GF-D8 (cell line): ENCODE data around the gene C3orf85.
"Not testable (repeated sequence)": the region's sequence is repeated elsewhere in the genome, so short reads cannot be mapped to it uniquely, and the experiment has no call there.

Experiments used
- DNase-seq: peaks from one replicate; lab custom pipeline; 2025; lab: John Stamatoyannopoulos, UW

C3orf85 gene, protein sequence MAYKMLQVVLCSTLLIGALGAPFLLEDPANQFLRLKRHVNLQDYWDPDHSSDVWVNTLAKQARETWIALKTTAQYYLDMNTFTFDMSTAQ

DNA sequence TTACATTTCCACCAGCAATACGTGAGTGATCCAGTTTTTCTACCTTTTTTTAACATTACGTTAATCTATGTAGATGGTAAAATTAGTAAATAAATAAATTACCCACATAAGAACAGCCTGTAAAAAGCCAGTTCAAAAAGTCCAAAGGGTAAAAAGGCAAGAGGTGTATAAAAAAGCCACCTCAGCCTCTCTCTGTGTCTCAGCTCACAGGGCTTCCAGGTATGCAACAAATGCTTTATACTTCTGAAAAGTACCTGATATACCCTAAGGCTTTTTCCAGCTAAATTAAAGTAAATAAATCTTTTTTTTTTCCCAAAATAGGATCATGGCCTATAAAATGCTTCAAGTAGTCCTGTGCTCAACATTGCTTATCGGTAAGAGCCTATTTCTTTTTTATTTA, at the start of gene C3orf85:
TSS of gene C3orf85 (plus strand) at position 197 of the 400 bp plus-strand sequence. CDS start at position 326, 129 bp downstream.
- DNase-seq: no peak

DNA sequence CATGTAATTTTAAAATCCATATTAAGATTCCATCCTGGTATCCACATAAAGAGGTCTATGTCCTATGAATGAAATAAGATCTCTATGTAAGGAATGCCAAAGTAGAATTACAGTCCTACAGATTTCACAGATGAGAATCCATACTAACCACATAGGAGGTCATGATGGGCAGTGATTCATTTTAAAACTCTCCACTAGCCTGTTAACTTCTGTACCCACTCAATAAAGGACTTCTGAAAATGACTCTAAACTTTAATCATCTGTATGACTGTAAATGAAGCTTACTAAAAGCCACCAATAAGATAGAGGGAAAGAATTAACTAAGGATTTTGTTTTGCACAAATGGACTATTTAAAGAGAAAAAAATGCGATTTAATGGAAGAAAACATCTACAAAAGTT, 47.3 kb upstream of the C3orf85 start:
- no peak for DNase-seq

DNA sequence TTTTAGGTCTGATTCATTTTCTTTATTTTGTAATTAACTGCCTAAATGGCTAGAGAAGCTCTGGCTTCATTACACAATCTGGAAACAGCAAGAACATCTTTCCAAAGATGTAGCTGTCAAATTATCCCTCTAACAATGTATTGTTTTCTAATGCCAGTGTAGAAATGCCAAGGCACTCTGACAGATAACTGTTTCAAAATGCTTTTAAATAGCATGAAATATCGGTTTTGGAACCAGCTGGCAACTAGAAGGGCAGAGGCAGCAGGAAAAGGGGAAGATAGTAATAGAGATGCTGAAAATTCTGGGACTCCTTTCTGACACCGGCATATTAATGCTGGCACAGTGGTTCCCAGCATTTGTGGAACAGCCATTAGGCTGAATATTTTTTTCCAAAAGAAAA, 44.7 kb upstream of the C3orf85 start:
- DNase-seq: no peak

DNA sequence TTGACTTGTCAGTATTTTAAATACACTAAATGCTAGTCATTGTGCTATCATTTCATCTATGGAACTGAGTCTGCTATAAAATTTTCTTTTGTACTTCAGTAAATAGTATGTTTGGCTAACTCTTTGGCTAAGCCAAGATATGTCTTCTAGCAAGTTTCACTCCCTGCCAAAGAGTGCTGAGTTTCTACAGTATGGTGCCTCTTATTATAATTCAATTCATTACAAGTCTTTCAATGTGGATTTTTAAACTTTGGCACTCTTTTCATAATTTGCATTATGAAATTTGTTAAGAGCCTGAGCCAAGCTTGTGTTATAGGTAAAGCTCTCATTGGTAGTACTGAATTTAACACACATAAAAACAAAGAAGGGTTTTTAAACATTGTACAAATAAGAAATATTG, 43.0 kb upstream of the C3orf85 start:
- no peak for DNase-seq

DNA sequence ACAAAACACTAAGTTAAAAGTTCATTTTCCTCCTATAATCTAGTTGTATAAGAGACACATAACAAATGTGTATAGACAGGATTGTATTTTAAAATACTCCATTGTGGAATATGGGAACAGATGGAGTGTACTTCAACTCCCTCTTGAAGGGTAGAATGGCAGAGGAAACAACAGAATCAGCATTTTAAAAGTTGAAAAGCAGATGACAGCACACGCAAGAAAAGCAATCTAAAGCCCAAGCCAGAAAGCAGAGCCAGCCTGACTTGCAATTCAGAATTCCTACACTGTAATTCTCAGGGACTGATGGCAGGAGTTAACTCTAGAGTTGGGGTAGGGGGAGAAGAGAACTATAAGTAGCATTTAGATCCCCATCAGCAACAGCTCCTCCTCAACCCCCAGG, 41.4 kb upstream of the C3orf85 start:
- no peak for DNase-seq

DNA sequence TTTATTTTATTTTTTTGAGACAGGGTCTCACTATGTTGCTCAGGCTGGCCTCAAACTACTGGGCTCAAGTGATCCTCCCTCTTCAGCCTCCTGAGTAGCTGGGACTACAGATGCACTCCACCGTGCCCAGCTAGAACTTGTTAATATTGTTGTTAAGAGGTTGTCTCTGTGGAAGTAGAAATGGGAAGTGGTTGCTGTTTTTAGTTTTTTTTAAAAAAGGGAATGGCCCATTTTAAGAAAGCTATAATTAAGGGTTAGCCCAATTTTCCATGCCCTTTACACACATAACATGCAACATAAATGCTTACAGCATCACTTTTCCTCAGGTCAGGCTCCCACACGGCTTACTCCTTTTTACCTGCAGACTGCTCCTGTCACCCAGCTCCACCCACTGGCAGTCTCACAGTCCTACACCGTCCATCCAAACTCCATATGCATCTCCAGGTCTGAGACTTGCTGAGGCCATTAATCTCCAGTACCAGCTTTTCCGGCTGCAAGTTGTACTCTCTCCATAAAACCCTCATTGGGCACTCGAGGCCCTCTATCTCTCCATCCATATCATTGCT, 38.4 kb upstream of the C3orf85 start:
- DNase-seq: no peak

DNA sequence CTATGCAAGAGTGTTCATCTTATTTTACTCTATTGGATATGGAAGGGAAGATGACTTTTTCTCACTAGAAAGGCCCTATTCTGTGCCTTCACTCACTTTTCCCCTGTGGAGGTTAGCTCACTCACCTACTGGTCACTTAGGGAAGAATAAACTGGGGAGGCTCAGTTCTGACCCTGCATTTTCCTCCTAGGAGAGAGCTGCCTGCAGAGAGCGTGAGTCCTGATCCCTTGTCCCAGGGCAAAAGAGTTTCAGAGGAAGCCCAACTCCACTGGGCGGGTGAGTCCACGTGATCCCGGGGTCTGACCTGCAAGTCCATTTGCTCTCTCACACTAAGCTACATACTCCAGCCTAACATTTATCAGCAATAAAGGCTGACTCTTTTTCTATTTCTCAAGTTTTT, 26.9 kb upstream of the C3orf85 start:
- DNase-seq: no peak

DNA sequence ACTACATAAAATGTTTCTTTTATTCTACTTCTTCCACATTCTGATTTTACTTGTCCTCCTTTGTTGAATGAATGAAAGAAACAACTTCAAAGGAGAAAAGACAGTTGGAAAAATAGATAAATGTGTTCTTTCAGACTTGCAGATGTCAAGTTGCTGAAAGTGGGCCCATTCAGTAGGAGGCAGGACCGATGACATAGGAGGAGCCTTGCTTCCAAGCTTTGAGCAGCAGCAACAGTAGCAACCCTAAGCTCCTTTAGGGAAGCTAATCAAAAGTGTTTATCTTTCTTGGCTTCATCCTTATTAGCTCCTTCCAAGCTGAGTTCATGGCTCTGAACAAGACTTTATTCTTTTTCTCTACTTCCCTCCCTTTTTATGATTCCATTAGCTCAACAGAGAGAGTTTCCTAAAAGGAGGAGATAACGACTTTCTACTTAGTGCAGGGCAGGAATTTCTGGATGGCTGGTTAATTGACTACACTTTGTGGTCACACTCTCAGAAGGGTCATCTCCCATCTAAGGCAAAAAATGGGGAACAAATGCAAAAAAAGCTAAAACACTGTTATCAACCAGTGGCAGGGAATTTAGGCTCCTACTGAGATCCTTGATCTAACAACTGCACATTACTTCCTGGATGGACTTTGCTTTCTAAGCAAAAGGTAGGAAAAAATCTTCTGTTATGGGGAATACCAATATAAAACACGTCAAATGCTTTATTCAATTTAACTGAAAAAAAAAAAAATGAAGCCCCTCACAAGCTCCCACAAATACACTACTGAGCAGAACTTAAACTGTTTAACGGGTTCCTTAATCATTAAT, 23.4 kb upstream of the C3orf85 start:
- DNase-seq: no peak

DNA sequence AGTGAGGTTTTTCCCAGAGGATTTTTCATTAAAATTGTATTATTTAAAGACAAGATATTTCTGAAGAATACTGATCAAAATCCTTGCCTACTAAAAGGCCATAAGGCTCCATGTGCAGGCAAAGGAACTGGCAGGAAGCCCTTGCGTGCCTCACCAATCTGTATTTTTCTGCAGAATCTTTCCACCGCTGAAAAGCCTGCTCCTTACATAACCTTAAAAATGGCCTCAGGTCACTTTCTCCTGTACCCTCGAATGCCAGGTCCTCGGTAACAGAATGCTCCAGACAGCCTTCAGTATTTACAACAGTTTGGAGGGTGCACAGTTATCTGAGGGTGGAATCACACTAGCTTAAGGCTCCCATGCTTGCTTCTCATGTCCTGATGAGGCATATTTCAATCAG, 21.8 kb upstream of the C3orf85 start:
- DNase-seq: no peak

DNA sequence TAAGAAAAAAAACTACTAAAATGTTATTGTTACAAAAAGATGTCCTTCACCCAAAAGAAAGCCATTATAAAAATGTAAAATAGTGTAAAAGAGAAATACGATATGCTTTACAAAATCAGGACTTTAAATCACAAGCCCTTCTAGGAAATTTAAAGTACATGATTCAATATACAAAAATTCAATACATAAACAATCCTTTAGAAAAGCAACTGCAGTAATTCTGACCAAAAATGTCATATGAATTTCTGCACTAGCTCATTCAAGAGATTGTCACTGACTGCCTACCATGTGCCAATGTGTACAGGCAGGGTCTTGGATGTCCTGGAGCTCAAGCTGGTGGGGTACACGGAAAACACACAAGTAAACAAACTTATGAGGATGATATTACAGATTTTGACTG, 21.1 kb upstream of the C3orf85 start:
- no peak for DNase-seq

DNA sequence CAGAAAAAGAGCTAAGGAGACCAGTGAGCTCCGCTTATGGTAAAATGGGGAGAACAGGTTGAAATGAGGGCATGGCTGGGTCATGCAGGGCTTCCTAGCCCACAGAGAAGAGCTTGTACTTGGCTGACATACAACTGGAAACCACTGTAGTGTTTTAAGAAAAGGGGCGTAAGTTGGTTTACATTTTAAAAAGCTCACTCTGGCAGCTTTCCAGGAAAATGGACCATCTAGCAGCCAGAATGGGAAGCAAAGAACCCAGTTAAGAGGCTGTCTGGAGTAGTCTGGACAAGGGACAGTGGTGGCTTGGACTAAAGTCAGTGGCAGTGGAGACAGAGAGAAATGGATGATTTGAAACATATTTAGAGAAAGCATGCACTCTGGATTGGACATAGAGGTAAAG, 20.5 kb upstream of the C3orf85 start:
- no peak for DNase-seq

DNA sequence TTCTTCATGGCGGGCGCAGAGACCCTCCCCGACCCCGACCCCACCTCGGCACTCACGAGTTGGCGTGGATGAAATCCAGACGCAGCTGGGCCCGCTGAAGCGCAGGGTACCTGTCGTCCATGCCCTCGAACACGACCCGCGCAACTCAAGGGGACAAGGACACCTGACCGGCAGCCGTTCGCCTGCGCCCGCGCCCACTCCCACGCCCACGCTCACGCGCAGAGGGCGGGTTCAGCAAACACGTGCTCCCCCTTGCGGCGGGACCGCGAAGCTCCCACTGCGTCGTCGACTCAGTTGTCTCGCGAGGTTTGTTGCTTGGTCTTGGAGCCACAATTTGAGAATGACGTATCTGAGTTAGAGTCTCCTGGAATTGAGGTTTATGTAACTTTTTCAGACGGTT, 18.6 kb upstream of the C3orf85 start, which contains the start of gene MORC1:
TSS of gene MORC1 (minus strand) at position 196 of the 400 bp plus-strand sequence. CDS start at position 121, 75 bp downstream.
- no peak for DNase-seq

DNA sequence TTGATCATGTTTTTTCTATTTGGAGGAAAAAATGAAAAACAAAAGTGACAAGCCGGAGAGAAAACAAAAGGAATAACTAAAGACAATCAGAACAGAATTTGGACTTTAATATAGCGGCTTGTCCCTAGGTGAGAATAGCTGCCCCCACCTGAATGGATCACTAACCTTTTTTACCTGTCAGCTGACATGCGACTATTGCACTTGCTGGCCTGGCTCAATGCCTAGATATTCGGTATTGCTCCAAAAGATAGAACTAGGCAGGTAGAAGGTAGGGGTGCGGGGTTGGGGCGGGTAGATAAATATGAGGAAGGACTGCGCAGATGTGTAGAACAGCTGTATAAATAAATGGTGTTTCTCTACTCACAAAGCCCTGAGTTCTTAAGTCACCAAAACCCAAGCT, 17.9 kb upstream of the C3orf85 start:
- DNase-seq: no peak

DNA sequence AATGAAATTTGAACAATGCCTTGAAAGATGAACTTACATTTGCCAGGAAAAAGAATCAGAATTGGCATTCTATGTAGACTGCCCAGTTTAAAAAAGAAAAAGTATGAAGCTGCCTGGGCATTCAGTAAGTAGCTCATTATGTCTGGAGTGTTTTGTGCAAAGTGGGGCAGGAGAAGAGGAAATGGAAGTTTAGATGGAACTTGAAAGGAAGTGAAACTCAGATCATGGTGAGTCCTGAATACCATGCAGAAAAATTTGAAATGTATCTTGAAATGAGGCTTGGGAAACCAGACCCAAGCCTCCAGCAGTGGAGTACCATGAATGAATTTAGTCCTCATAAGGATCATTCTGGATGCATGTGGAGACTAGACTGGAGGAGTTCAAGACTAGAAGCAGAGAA, 13.8 kb upstream of the C3orf85 start:
- DNase-seq: no peak

DNA sequence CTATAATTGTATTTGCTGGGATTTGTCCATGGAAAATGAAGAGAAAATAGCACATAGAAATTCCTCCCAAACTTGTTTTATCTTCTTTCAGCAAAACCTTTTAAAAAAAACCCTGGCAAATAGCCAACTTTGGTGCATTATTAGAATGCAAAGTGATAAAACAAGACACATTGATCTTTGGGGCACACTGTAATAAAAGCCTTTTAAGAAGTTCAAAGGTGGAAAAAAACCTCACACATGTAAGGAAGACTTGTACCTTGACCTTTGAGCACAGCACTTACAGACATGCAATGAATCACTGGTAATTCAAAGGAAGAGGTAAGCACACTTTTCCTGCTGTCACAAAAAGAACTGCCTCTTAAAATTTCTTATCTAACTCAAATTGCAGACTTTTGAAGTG, 10.6 kb upstream of the C3orf85 start:
- DNase-seq: no peak

DNA sequence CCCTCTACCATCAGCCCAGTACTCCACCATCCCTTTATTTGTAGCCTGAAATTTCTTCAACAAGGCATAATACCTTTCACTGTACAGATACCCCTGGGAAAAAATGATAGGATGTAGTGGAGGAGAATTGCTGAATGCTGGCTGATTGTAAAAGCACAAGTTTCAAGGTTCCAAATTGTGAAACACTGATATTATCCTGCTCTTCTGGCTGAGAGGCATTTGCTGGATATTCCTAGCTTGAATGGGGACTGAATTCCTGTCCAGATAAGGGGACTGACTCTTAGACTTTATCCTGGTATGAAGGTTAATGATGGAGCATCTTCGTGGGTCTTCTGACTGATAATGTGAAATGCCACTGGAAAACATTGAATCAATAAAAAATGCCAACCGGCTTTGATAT, 9.0 kb upstream of the C3orf85 start:
- DNase-seq: no peak

DNA sequence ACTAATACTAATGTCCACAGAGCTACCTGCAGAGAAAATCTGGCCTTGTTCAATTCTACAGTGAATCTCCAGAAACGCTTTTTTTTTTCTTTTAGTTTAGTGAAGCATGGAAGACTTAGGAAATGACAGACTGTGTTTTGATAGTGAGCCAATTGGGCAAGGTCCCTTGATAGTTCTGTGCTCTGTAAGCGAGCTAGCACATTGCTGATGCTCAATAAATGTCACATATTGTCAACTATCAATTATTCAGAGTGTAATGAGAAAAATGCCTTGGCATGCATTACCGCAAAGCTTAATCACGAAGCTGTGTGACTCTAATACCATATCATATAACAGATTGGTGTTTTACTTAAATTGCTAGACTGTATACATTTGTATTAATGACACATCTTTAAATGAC, 5.2 kb upstream of the C3orf85 start:
- DNase-seq: no peak

DNA sequence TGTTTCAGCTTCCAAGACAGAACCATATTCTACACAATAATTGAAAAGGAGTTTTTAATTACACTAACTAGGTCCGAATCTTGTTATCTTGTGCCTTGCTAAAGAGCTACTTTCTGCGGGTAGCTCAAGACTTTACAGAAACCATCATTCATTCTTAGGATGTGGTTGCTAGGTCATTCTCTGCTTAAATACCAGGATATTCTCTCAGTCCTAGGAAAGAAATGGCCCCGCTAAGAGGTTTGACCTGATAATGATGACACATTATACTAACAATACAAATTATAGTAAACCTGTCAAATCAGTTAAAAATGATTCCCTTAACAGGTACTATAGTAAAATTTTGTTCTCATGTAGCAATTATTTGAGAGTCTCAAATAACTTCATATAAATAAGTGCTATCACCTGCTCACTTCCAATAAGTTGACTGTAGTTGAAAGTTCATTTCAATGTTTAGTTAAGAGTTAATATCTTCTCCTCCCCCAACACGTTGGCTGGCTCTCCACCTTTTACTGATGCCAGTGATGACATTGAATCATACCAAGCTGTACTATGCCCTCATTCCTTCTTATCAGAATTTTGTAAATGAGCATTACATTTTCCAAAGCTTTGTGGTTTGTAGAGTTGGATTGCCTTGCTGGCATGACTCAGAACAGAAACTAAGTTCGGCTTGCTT, 3.6 kb upstream of the C3orf85 start:
- no peak for DNase-seq

DNA sequence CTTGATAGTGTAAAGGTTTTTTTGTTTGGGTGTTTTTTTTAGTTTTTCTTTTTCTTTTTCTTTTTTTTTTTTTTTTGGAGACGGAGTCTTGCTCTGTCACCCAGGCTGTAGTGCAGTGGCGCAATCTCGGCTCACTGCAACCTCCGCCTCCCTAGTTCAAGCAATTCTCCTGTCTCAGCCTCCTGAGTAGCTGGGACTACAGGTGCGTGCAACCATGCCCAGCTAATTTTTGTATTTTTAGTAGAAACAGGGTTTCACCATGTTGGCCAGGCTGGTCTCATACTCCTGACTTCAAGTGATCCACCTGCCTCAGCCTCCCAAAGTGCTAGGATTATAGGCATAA, 3.1 kb upstream of the C3orf85 start:
- DNase-seq: not testable (repeated sequence)

DNA sequence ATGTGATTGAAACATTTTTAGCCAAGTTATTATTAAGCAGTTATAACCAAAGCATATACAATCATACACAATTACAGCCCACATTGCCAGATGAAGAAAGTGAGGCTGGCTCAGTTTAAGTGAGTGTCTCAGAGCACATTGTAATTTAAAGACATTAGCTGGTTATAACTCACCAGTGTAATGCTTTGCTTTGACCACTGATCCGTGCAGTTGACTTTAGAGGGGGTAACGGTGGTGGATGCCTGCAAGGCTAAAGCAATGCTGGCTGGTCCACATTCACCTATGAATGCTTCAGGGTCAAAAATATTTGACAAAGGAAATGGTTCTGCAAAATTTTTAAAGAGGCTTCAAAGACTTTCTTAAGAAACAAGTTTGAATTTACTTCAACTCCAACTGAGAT, 1.2 kb downstream of the C3orf85 start:
- DNase-seq: no peak

DNA sequence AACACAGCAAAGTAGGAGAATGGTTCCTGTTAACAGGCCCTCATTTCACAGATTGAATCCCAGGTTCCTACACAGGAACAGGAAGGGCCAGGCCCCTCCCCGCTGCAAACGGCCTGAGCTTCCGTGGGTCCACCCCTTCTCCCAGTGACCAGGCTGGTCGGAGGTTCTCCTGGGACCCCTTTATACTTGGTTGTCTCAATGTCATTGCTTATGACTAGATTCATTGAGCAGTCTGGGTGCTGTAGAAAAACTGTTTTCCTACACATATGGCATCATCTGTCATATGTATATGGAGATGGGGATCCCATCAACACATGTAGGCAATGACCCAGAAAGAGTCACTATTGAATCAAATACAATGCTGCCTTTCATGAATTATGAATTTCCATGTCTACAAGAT, 3.8 kb downstream of the C3orf85 start:
- no peak for DNase-seq

DNA sequence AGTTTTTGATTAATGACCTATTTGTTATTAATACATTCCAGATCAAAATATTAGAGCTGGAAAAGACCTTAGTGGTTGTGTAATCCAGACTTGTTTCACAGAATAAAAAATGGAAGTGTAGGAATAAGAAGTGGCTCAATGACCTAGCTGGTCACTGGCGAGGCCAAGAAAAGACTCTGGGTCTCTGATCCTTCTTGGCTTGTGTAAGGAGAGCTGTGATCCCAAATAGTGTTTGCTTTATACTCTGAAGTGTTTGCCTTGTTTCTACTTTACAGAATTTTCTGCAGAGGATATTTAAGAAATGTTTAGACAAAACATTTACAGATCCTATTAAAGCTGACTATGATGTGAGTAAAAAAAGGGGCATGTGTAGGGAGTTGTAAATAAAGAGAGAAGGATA, 7.1 kb downstream of the C3orf85 start:
- DNase-seq: no peak

DNA sequence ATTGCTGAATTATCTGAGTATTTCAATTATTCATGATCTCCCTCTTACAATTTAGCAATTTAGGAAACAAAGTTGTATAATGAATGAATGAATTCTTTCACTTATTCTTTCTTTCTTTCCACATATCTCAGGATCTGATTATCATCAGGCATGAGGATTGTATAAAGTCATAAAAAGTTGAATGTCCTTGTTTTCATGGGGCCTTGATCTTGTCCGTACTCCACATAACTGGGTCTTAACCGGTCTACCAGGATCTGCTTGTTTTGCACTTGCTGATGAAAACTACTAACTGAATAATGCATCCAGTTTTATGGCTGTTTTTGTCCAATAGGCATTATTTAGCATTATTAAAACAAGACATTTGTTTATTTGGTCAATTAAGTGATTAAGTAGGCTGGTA, 12.6 kb downstream of the C3orf85 start:
- no peak for DNase-seq
